Measurements from ENCODE around the gene TRAF2. TPM values are rescaled to one million over a fixed set of nuclear protein-coding genes. Genes with fewer than 3 reads are reported as not detected.
A peak's percentile ranks its signal among the peaks of the same experiment; 100 is the strongest.

Gene TRAF2
- total and polyA plus RNA-seq, 9 of the 15 experiments (the other 6 are each of a cell fraction or from before 2014, with no cell fraction given): 0.24 to 45.2 (median 18.0) TPM

DNA sequence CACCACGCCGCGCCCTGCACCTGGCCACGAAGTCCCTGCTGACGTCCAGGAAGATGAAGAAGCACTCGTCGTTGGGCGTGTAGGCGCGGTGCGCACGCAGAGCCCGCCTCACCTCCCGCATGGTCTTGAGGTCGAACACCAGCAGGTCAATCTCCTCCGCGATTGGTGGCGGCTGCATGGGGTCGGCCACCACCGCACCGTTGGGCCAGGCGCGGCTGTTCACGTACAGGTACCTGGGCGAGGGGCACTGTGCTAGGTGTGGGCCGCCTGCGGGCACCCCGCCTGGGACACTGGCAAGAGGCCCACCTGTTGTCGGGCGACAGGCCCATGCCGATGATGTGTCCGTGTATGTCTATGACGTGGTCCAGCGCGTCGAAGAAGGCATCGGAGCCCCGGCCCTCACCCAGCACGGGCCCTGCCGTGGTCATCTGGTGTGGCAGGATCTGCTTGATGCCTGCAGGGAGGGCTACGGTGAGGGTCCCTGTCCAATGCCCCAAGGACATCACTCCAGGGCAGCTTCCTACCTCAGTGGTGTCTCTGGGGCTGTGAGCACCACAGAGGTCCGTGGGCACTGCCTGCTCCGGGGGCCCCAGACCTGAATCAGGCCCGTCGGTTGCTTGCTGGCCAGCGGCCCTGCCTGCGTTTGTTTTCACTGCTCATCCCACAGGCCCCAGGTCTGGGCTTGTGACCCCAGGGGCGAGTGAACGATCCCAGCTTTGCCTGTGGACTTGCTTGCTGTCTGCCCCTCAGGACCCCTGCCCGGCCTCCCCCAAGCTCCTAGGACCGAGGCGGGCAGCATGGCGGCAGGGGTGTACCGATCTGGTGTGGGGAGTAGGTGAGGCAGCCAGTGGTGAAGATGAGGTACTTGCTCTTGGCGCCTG lies 55.2 kb downstream of the TRAF2 start (continued):
- TF ChIP-seq NCOA2 (IDR thresholded peaks at IDR 0.05; ENCODE audit: partially characterized antibody in 2 of 2) (no peak), HNRNPL (IDR thresholded peaks at IDR 0.05; ENCODE audit: low read depth, low read length) (peak; percentile 57; the same call in 1 of the 2 replicates), POLR2G (IDR thresholded peaks at IDR 0.05; ENCODE audit: low read depth, low read length) (peak; percentile 58), HLTF (IDR thresholded peaks at IDR 0.05) (no peak), RBM22 (IDR thresholded peaks at IDR 0.05; ENCODE audit: low read depth, low read length, poor library complexity, severe bottlenecking) (peak; percentile 71), USF2 (CRISPR knock-in tag; IDR thresholded peaks at IDR 0.05) (no peak)

GRCh38 chr9:136942112-136942880 lies 56.0 kb downstream of the TRAF2 start:
- no peak overlapping the region for H2AFZ ChIP-seq (ENCODE audit: low read depth, low read length)
- no peak overlapping the region; the same call in 1 of the 2 replicates for H3K4me3 ChIP-seq
- no peaks in the 10 kb centered on the region for H4K20me1 ChIP-seq (replicated peaks; ENCODE audit: control insufficient read depth, insufficient read depth, low read length)
- peaks cover 26% of the 10 kb centered on the region for H3K79me2 ChIP-seq (ENCODE audit: control insufficient read depth, insufficient read depth, low read length)
- H3K27me3 ChIP-seq (ENCODE audit: control insufficient read depth in 2 of 2, insufficient read depth in 2 of 2, low read length in 2 of 2): no peaks in the 10 kb centered on the region
- DNase-seq (ENCODE audit: extremely low read depth in 1 of 4, low spot score in 3 of 4): peak in 2 of 4 experiments; percentile 48 to 53
- H3K4me2 ChIP-seq (ENCODE audit: insufficient read depth, low read length): 0 out of 2 replicates have a peak overlapping the region, but pooled peaks have one; percentile 88
- intact Hi-C loops (cut with micrococcal nuclease): loop anchor here (5.0 kb wide), 1 partner anchor 95 kb away; the partner anchor contains the start of gene PHPT1
- peaks cover 3% of the 10 kb centered on the region for H3K9me1 ChIP-seq (ENCODE audit: control insufficient read depth, insufficient read depth, low read length)
- H3K36me3 ChIP-seq (ENCODE audit: control insufficient read depth, insufficient read depth, low read length): peaks cover 52% of the 10 kb centered on the region; the same call in 2 of the 3 replicates
- CTCF ChIA-PET (ENCODE audit: low intra/inter-chr PET ratio): interaction anchor here (0.6 kb wide), 1 partner anchor 95 kb away, joined by 3 read pairs; no protein-coding TSS in a partner anchor
- no peak for FAIRE-seq
- ATAC-seq: no peak
- 93% methylated on average over 31 of the region's 60 CpGs for WGBS (ENCODE audit: insufficient coverage, low coverage, missing lambda C conversion rate)
- peaks cover 20 to 83% of the 10 kb centered on the region in 2 experiments for H3K4me1 ChIP-seq (replicated peaks in 1 of 2; ENCODE audit: control insufficient read depth in 2 of 2, insufficient read depth in 2 of 2, low read length in 2 of 2)
- H3K27ac ChIP-seq (ENCODE audit: extremely low read depth, low read depth, low read length): no peak overlapping the region
- no peaks in the 10 kb centered on the region for H3K9me3 ChIP-seq (replicated peaks; ENCODE audit: control insufficient read depth, insufficient read depth, low read depth, low read length)
- H3K9ac ChIP-seq (ENCODE audit: insufficient read depth in 1 of 2, low read depth in 2 of 2, low read length in 2 of 2): peak overlapping the region in 1 of 2 experiments; percentile 98; a peak in 2 of 4 replicates
- POLR2A ChIA-PET: interaction anchor here (0.7 kb wide), 1 partner anchor 16 kb away, joined by 3 read pairs; no protein-coding TSS in a partner anchor
- in situ Hi-C loops (cut with MboI): no loop called here
- BruUV-seq (replicated peaks): no TSS peak
- TF ChIP-seq ARID4B (CRISPR knock-in tag; IDR thresholded peaks at IDR 0.05) (no peak), PRPF4 (IDR thresholded peaks at IDR 0.05; ENCODE audit: insufficient read depth, low read depth, low read length, poor library complexity, severe bottlenecking) (peak; percentile 61), TGIF2 (CRISPR knock-in tag; IDR thresholded peaks at IDR 0.05) (0 out of 2 replicates have a peak, but pooled peaks have one; percentile 66), POLR2G (IDR thresholded peaks at IDR 0.05; ENCODE audit: low read depth, low read length) (peak; percentile 55), HNRNPH1 (optimal IDR thresholded peaks at IDR 0.05; ENCODE audit: low read depth, low read length) (no peak), MED1 (CRISPR knock-in tag; IDR thresholded peaks at IDR 0.05; ENCODE audit: borderline replicate concordance) (no peak), ASH1L (IDR thresholded peaks at IDR 0.05; ENCODE audit: borderline replicate concordance, low read depth, partially characterized antibody) (no peak)
